Activated T-cell treated with anti-CD3 and anti-CD28 coated beads for 1 hour (primary cell): Measurements from ENCODE around the gene POMC.
"Not testable (repeated sequence)": the region's sequence is repeated elsewhere in the genome, so short reads cannot be mapped to it uniquely, and the experiment has no call there.

Source experiments
- DNase-seq: peaks from one replicate; pipeline ENCODE4 v3.0.0-alpha.2; 2020; ENCODE audit warnings: low read depth

The POMC gene

GRCh38 chr2:25132299-25132635 lies 36.1 kb downstream of the POMC start:
- DNase-seq: no peak

GRCh38 chr2:25131567-25132298 lies 36.6 kb downstream of the POMC start:
- no peak for DNase-seq

- no peak for DNase-seq
Measured at GRCh38 chr2:25131253-25131566, 37.2 kb downstream of the POMC start.

DNA sequence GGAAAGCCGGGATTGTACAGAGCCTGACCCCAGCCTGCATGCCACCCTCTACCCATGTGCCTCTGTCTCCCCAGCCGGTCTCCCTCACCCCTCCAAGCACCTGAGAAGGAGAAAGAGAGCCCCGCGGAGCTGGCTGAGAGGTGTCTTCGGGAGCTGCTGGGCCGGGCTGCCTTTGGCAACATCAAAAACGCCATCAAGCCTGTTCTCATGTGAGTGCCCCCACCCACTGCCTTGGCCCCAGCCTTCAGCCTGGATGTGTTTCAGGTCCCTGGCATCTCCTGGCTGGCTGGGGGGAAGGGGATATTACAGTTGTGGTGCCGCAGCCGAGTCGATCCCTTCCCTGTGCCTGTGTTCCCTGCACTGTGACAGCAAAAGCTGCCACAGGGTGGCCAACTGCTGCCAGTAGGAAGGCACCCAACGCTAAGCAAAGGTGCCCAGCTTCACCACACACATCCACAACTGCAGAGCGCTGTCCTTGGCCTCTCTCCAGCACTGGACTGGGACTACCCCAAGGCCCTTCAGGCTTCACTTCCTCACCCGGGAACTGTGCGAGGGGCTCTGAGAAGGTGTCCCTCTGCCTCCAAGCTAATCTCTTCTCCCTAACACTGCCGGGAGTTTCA lies 38.4 kb downstream of the POMC start:
- no peak for DNase-seq

DNA sequence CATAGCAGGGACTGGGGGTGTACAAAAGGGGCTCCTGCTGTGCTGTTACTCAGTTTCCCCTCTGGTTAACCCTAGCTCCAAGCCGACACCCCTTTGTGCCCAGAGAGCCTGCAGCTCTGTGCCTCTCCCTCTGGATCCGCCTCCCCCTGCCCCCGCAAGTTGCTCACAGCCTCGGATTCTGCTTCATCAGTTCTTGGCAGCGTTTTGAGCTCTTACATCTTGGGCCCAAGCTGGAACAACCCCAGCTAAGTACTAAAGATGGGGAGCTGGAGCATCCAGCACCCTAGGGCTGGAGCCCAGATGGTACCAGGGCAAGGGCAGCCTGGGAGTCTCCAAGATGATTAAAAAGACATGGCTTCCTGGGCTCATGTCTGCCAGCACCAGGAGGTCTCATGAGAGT lies 40.7 kb downstream of the POMC start:
- no peak for DNase-seq

GRCh38 chr2:25127071-25127470 lies 41.3 kb downstream of the POMC start:
- DNase-seq: not testable (repeated sequence)

DNA sequence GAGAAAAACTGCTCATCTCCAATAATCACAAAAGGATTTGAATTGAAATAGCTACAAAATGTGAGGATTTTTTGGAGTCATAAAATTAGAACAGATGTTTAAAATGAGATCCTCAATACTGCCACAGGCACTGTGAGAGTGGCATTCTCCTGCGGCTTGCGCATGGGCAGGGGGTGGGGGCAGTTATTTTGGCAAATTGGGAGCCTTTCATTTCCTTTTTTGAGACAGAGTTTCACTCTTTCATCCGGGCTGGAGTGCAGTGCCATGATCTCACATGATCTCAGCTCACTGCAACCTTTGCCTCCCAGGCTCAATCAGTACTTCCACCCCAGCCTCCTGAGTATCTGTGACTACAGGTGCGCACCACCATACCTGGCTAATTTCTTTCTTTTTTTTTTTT lies 42.4 kb downstream of the POMC start:
- DNase-seq: no peak

- no peak for DNase-seq
Measured at GRCh38 chr2:25125189-25125588, 43.2 kb downstream of the POMC start.

DNA sequence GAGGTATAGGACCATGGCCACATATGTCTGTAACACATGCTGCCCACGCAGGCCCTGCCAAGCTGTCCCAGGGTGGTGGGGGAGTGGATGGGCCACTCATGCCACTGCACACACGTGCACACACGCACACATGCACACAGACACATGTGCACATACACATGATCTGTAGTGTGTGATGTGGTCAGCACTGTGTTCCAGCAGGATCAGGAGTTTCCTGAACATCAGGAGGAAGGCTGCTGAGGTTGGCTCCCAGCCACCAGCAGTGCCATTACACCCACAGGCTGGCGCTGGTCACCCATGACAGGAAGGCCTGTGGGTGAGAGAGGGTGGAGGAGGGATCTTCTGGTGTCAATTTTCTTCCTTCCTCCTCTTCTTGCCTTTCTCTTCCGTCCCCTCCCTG lies 44.7 kb downstream of the POMC start:
- no peak for DNase-seq

- DNase-seq: no peak
Measured at GRCh38 chr2:25122367-25122766, 46.0 kb downstream of the POMC start.

DNA sequence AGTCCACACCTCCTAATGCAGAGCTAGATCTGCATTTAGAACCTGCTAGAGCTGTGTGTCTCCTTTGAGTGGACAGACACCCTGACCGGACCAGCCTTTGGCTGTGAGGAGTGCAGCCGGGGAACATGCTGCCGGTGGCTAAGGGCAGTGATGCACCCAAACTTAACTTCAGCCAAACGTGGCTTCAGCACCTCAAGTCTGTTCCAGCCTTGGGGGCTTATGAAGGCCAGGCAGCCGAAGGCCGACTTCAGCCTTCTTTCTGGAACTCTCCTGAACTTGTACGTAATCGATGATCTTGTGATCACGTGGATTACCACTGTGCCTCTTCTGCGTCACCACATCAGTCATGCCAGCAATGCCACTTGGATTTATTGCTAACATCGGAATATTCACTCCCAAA lies 49.1 kb downstream of the POMC start:
- DNase-seq: no peak

DNA sequence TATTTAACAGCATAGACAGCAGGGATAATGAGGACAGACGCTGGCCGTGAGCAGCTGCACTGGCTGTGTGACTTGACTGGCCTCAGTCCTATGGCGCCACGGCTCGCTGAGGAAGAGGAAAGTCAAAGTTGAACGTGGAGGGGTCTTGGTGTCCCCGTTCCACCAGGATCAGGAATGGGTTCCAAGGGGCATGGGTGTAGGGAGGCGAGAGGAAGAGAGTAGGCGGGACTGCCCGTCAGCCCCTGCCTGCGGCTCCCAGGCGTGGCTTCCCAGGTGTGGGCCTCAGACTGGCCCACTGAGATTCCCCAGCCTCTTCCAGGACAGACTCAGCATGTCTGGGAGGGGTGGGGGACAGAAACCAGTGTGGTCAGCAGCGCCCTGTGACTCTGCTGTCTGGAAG lies 51.4 kb downstream of the POMC start:
- DNase-seq: no peak

DNA sequence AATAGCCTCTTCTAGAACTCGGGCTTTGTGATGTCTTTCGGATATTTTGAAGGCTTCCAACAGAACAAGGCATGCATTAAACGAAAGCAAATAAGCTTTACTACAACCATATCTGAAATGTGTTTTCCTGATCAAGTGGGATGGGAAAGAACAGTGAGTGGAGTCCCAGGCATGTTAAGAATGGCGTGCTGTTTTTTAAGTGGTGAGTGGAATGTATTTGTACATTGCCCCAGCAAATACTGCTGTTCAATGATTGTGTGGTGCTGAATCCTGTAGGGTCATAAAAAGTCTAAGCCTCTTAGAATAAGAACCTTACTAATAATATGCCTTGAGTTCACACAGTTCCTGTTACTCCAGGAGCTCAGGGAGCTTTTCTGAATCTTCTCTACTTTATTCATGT lies 52.5 kb downstream of the POMC start:
- no peak for DNase-seq

GRCh38 chr2:25115249-25115883 lies 53.0 kb downstream of the POMC start:
- no peak for DNase-seq

DNA sequence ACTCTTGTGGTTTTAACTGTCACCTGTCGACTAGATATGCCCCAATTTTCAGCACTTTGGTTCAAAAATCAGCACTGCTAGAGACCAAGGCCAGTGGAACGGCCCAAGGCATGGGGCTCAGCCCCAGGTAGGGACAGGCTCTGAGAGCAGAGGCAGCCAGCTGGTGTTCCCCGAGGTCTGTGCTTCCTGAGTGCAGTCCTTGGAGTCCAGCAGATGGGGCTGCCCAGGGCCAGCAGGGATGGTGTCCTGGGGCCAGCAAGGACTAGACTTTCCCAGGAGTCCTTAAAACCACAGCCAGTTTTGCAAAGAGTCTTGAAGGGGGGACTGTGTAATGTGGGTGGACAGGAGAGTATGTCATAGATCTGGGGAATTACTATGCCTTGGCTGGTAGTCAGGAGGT lies 56.3 kb downstream of the POMC start:
- no peak for DNase-seq
